ENCODE measurements around the gene TBCB. TPM values are rescaled to one million over a fixed set of nuclear protein-coding genes. Genes with fewer than 3 reads are reported as not detected.
"Not testable (repeated sequence)": the region's sequence is repeated elsewhere in the genome, so short reads cannot be mapped to it uniquely, and the experiment has no call there.

Gene TBCB
- total RNA-seq, 4 donors from 2014 or later = 57.2 to 143 (median 104) TPM

DNA sequence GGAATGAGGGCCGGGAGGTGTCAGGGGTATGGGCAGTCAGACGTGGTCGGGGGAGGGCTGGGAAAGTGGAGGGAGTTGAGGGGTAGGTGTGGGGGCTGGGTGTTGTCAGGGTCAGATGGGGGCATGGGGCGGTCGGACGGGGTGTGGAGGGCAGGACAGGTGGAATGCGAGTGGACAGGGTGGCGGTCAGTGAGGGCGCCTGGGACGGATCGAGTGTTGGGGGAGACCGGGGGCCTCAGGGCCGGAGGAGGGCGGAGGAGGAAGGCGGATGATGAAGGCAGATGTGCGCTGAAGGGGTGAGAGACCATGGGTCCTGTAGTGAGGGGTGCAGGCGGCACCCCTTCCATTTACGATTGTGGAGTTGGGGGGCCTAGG, 5.7 kb downstream of the TBCB start:
- no peak overlapping the region for H3K4me3 ChIP-seq (replicated peaks in 1 of 3)
- peaks cover 6 to 26% of the 10 kb centered on the region in 2 donors for H3K36me3 ChIP-seq
- no peak overlapping the region for H3K27ac ChIP-seq
- H3K4me1 ChIP-seq = peaks cover 5 to 6% of the 10 kb centered on the region in 2 donors
- 91 to 93% methylated on average over 18 of the region's 18 CpGs for WGBS, 2 donors
- no peaks in the 10 kb centered on the region for H3K9me3 ChIP-seq
- H3K27me3 ChIP-seq = no peaks in the 10 kb centered on the region
- intact Hi-C loops (cut with DNase I) = no loop called here
- TF ChIP-seq POLR2A (IDR thresholded peaks at IDR 0.05) = no peak
- TF ChIP-seq, protein P1, sequence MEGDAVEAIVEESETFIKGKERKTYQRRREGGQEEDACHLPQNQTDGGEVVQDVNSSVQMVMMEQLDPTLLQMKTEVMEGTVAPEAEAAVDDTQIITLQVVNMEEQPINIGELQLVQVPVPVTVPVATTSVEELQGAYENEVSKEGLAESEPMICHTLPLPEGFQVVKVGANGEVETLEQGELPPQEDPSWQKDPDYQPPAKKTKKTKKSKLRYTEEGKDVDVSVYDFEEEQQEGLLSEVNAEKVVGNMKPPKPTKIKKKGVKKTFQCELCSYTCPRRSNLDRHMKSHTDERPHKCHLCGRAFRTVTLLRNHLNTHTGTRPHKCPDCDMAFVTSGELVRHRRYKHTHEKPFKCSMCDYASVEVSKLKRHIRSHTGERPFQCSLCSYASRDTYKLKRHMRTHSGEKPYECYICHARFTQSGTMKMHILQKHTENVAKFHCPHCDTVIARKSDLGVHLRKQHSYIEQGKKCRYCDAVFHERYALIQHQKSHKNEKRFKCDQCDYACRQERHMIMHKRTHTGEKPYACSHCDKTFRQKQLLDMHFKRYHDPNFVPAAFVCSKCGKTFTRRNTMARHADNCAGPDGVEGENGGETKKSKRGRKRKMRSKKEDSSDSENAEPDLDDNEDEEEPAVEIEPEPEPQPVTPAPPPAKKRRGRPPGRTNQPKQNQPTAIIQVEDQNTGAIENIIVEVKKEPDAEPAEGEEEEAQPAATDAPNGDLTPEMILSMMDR (IDR thresholded peaks at IDR 0.05) = no peak
- DNase-seq = no peak

DNA sequence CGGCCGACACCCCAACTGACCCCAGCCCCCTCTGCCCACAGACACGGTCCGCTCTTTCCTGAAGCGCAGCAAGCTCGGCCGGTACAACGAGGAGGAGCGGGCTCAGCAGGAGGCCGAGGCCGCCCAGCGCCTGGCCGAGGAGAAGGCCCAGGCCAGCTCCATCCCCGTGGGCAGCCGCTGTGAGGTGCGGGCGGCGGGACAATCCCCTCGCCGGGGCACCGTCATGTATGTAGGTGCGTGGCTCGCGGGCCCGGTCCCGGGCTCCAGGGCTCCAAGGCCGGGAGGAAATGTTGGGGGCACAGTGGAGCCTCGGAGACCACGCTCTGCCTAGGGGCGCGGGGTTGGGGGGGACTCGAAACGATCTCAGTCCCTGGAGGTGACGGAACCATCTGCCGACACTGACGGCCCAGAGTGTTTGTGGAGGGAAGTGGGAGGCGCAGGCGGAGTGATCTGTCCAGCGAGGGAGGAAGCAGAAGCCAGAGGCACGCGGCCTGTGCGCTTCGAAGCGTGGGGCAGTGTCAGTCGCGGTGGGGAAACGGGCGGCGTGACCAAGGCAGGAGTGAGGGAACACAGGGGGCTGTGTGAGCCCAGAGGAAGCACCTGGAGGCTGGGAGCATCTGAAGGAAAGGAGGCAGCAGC, 6.3 kb downstream of the TBCB start:
- no peak for TF ChIP-seq POLR2A (IDR thresholded peaks at IDR 0.05)
- TF ChIP-seq, protein P1 (IDR thresholded peaks at IDR 0.05) = no peak
- Histone ChIP-seq H3K27me3 (no peaks in the 10 kb centered on the region), H3K36me3 (peaks cover 6 to 27% of the 10 kb centered on the region in 2 donors), H3K27ac (no peak overlapping the region), H3K9me3 (no peaks in the 10 kb centered on the region), H3K4me3 (replicated peaks in 1 of 3) (no peak overlapping the region), H3K4me1 (no peaks in the 10 kb centered on the region)
- intact Hi-C loops (cut with DNase I) = no loop called here
- WGBS, 2 donors = 84 to 89% methylated on average over 39 to 45 of the region's 49 CpGs
- DNase-seq = no peak

DNA sequence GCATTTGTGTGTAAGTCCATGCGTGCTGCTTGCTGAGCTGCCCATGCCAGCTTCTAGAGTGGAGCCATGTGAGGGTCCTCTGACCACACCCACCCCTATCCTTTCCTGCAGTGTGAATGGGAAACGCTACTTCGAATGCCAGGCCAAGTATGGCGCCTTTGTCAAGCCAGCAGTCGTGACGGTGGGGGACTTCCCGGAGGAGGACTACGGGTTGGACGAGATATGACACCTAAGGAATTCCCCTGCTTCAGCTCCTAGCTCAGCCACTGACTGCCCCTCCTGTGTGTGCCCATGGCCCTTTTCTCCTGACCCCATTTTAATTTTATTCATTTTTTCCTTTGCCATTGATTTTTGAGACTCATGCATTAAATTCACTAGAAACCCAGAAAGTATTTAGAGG, 10.3 kb downstream of the TBCB start:
- Histone ChIP-seq H3K27ac (no peak overlapping the region), H3K4me1 (peaks cover 0 to 15% of the 10 kb centered on the region in 2 donors), H3K36me3 (peaks cover 6 to 23% of the 10 kb centered on the region in 2 donors), H3K27me3 (no peaks in the 10 kb centered on the region), H3K9me3 (no peaks in the 10 kb centered on the region), H3K4me3 (replicated peaks in 1 of 3) (no peak overlapping the region)
- no peak for DNase-seq
- TF ChIP-seq POLR2A (IDR thresholded peaks at IDR 0.05) = no peak
- TF ChIP-seq, protein P1 (IDR thresholded peaks at IDR 0.05) = no peak
- WGBS, 2 donors = 85 to 88% methylated on average over 9 of the region's 9 CpGs
- intact Hi-C loops (cut with DNase I) = no loop called here

DNA sequence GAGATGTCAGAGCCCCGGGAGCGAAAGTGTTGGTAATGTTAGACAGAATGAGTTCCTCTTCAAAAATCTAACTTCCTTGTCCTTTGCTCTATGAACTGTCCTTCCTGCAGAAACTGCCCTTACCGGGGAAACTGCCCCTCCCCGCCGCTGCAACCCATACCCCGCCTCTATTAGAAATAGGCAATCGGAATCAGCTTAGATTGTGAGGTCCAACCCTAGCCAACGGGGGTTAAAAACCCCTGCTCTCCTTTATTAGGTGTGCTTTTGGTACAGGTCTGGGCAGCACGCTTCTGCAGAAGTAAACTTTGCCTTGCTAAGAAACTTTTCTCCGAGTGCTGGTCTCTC, 13.1 kb downstream of the TBCB start:
- peak overlapping the region in 2 of 3 donors; percentile 5 to 39 for H3K4me3 ChIP-seq (replicated peaks in 1 of 3)
- 15 to 16% methylated on average over 10 of the region's 10 CpGs for WGBS, 2 donors
- H3K27ac ChIP-seq = peak overlapping the region; percentile 71 to 81 (median 71)
- H3K9me3 ChIP-seq = no peaks in the 10 kb centered on the region
- H3K36me3 ChIP-seq = peaks cover 6 to 20% of the 10 kb centered on the region in 2 donors
- TF ChIP-seq POLR2A (IDR thresholded peaks at IDR 0.05) = no peak
- TF ChIP-seq, protein P1 (IDR thresholded peaks at IDR 0.05) = no peak
- peaks cover 0 to 29% of the 10 kb centered on the region in 2 donors for H3K4me1 ChIP-seq
- no peaks in the 10 kb centered on the region for H3K27me3 ChIP-seq
- DNase-seq = no peak
- intact Hi-C loops (cut with DNase I) = no loop called here

DNA sequence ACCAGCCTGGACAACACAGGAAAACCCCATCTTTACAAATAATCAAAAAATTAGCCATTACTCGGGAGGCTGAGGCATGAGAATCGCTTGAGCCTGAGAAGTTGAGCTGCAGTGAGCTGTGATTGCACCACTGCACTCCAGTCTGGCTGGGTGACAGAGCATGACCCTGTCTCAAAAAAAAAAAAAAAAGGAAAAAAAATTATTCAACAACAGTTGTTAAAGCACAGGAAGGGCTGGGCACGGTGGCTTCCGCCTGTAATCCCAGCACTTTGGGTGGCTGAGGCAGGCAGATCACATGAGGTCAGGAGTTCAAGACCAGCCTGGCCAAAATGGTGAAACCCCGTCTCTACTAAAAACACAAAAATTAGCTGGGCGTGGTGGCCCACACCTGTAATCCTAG, 16.0 kb downstream of the TBCB start:
- H3K36me3 ChIP-seq; H3K27me3 ChIP-seq; H3K9me3 ChIP-seq; H3K27ac ChIP-seq; H3K4me3 ChIP-seq (replicated peaks in 1 of 3); intact Hi-C loops (cut with DNase I): not testable (repeated sequence)
- peak; percentile 35 to 54 for DNase-seq
- WGBS, 2 donors = 34 to 52% methylated on average over 6 of the region's 6 CpGs
- peaks cover 0 to 29% of the 10 kb centered on the region in 2 donors for H3K4me1 ChIP-seq

DNA sequence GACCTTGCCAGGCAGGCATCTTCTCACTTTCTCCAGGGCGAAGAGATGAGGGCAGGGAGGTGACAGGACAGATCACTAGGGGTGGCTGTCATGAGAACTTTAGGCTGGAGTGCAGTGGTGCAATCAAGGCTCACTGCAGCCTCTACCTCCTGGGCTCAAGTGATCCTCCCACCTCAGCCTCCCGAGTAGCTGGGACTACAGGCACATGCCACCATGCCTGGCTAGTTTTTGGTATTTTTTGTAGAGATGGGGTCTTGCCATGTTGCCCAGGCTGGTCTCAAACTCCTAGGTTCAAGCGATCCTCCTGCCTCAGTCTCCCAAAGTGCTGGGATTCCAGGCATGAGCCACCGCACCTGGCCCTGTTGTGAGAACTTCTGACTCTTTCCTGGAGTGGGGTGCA, 19.6 kb downstream of the TBCB start:
- DNase-seq; H3K36me3 ChIP-seq; H3K27ac ChIP-seq; H3K27me3 ChIP-seq; H3K4me3 ChIP-seq (replicated peaks in 1 of 3); intact Hi-C loops (cut with DNase I); H3K9me3 ChIP-seq: not testable (repeated sequence)
- WGBS, 2 donors = 96 to 97% methylated on average over 4 of the region's 4 CpGs
- peaks cover 5 to 33% of the 10 kb centered on the region in 2 donors for H3K4me1 ChIP-seq
